HepG2 (cell line): ENCODE results near the gene C1QTNF12. TPM values are rescaled to one million over a fixed set of nuclear protein-coding genes. Genes with fewer than 3 reads are reported as not detected.
A peak's percentile ranks its signal among the peaks of the same experiment; 100 is the strongest.

Experiments used
- DZIP1 ChIP-seq: sonication (generic); formaldehyde crosslinking; IDR thresholded peaks from 2 replicates; pipeline ENCODE4 v1.5.0; 2020; ENCODE audit warnings: mild to moderate bottlenecking, missing genetic modification reagents
- FLYWCH1 ChIP-seq: sonication (generic); formaldehyde crosslinking; IDR thresholded peaks from 2 replicates; pipeline ENCODE4 v1.8.1; 2023; ENCODE audit warnings: mild to moderate bottlenecking, missing genetic modification reagents
- HNF1B ChIP-seq: sonication (generic); formaldehyde crosslinking; IDR thresholded peaks from 2 replicates; pipeline ENCODE4 v1.5.1; 2020; ENCODE audit warnings: mild to moderate bottlenecking, moderate library complexity, missing genetic modification reagents
- JUNB ChIP-seq: sonication (generic); formaldehyde crosslinking; IDR thresholded peaks from 2 replicates; pipeline ENCODE4 v1.8.0; 2022; ENCODE audit warnings: missing genetic modification reagents, mild to moderate bottlenecking, borderline replicate concordance
- MEF2D ChIP-seq: sonication (generic); formaldehyde crosslinking; IDR thresholded peaks from 2 replicates; pipeline ENCODE4 v1.5.1; 2020; ENCODE audit warnings: mild to moderate bottlenecking, missing genetic modification reagents
- REL ChIP-seq: sonication (generic); formaldehyde crosslinking; conservative IDR thresholded peaks from 2 replicates; pipeline ENCODE4 v1.8.0; 2022; ENCODE audit warnings: mild to moderate bottlenecking, missing genetic modification reagents, moderate library complexity
- SRSF1 ChIP-seq: fragments of 200-400 bp; formaldehyde crosslinking; optimal IDR thresholded peaks from 2 replicates; pipeline ENCODE3; 2017; ENCODE audit warnings: mild to moderate bottlenecking, low read depth, low read length, moderate library complexity
- SUZ12 ChIP-seq: fragments of 150-350 bp; IDR thresholded peaks from 2 replicates; pipeline ENCODE4 v1.6.1; 2014; ENCODE audit warnings: low read depth, low read length
- ZNF10 ChIP-seq: sonication (generic); formaldehyde crosslinking; IDR thresholded peaks from 2 replicates; pipeline ENCODE4 v1.4.0; 2020; ENCODE audit warnings: mild to moderate bottlenecking, low read depth, missing genetic modification reagents, borderline replicate concordance
- ZNF318 ChIP-seq: sonication (generic); formaldehyde crosslinking; IDR thresholded peaks from 2 replicates; pipeline ENCODE4 v1.4.0; 2020; ENCODE audit warnings: mild to moderate bottlenecking, missing genetic modification reagents
- ZNF326 ChIP-seq: sonication (generic); formaldehyde crosslinking; IDR thresholded peaks from 2 replicates; pipeline ENCODE4 v1.4.0; 2020; ENCODE audit warnings: missing genetic modification reagents, borderline replicate concordance
- ZNF709 ChIP-seq: sonication (generic); formaldehyde crosslinking; IDR thresholded peaks from 2 replicates; pipeline ENCODE4 v1.5.0; 2020; ENCODE audit warnings: mild to moderate bottlenecking, missing genetic modification reagents
- polyA plus RNA-seq, 8 experiments: library from polyadenylated mRNA; depleted of rRNA in 3 of 8; stranded (reverse) in 7 of 8; unstranded in 1 of 8; fragments of >200 nt; fragmentation: Illumina TruSeq in 4 of 8; extraction: Trizol in 4 of 8; gene quantifications; 2 replicates each; pipeline versions ENCODE4 v1.2.1 to v1.2.3, GENCODE V29; 2011 to 2016; ENCODE audit warnings: low read depth in 4 of 8, missing spikeins in 1 of 8, mixed read lengths in 1 of 8; ENCODE audit not compliant: insufficient read depth in 1 of 8
- total RNA-seq, 5 experiments: library from RNA; depleted of rRNA; stranded (reverse); fragments of >200 nt; fragmentation: Illumina TruSeq; extraction: Trizol; gene quantifications; 2 replicates each; pipeline ENCODE4 v1.2.3, GENCODE V29; 2016; ENCODE audit warnings: low read depth in 1 of 5

The C1QTNF12 gene
- total and polyA plus RNA-seq, 2 of the 13 experiments (the other 11 are each of a cell fraction or from before 2014, with no cell fraction given) = 0.18 to 0.64 TPM

- TF ChIP-seq ZNF326 (CRISPR knock-in tag) (peak; percentile 88; the same call in 1 of the 2 replicates), SUZ12 (no peak), FLYWCH1 (no peak), ZNF10 (CRISPR knock-in tag) (no peak), HNF1B (0 out of 2 replicates have a peak, but pooled peaks have one; percentile 13), SRSF1 (peak; percentile 61), ZNF318 (CRISPR knock-in tag) (no peak; the same call in 1 of the 2 replicates), DZIP1 (no peak), MEF2D (no peak), JUNB (CRISPR knock-in tag) (no peak), ZNF709 (CRISPR knock-in tag) (peak; percentile 90; the same call in 1 of the 2 replicates), REL (CRISPR knock-in tag) (peak; percentile 77; the same call in 1 of the 2 replicates)
These were observed 14.9 kb downstream of the C1QTNF12 start, which contains the start of gene SDF4 (continued) for GRCh38 chr1:1231400-1232207.
